GM21423 (cell line): ENCODE data around the gene ABCC11.
A peak's percentile ranks its signal among the peaks of the same experiment; 100 is the strongest.

Experiments
- ATAC-seq: cut with Tn5 transposase; IDR thresholded peaks from one replicate; pipeline ENCODE4 v1.9.1; 2021; ENCODE audit warnings: mild to moderate bottlenecking, moderate library complexity; ENCODE audit not compliant: unreplicated experiment

Gene ABCC11

DNA sequence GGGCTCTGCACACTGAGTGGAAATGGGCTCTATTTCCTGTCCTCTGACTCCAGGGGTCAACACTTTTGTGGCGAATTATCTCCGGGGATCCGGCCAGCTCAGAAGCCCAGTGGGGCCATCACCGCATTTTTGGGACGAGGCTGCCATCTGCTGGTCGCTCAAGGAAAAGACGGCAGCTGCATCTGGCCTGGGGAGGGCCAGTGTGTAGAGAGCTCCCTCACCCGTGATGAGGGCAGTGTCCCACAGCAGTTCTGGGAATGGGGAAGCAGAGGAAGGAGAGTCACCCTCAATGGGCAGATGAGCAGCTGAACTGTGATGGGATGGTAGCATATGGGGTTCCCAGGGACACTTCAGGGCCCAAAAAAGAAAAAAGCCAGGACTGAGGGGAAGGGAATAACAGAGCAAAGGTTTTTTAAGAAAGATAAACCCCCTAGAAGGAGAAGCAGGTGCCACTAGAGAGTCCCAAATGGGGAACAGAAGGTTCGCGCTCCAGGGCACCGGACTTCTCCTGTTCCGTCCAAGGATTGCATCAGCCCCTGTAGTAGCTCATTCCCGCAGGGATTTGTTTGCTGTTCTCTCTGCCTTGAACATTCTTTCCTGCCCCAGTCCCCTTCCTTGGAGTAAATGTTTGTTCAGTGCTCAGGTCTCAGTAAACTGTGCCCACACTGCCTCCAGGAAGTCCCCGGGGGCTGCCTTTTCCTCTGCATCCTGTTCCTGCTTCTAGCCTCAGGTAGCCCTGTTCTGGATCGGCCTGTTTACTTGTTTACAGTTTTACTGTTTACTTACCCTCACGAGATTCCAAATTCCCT is 82.2 kb downstream of the ABCC11 start:
- ATAC-seq = peak; percentile 85

DNA sequence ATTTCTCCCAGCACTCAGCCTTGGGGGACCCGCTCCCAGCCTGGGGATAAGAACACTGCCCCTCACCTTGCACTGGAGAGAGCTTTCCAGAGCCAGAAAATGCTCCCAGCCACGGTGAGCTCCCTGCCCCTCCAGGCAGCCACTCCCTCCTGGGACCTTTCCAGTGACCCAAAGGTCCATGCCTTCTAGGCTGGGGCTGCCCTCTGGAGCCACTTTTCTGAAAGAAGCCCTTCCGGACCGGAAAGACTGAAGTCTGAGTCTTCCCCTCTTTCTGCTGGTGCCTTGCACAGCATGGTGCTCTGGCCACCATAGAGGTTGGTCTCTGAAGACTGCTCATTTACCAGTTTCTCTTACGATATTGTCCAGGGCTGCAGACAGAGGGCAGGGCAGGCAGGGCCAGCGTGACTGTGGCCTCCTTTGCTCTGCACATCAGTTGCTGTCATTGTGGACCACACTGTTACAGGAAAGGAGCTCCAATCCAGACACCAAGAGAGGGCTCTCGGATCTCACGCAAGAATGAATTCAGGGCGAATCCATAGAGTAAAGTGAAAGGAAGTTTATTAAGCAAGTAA is 84.4 kb downstream of the ABCC11 start:
- ATAC-seq = no peak

GRCh38 chr16:48161906-48162305 is 85.4 kb downstream of the ABCC11 start:
- ATAC-seq = no peak

DNA sequence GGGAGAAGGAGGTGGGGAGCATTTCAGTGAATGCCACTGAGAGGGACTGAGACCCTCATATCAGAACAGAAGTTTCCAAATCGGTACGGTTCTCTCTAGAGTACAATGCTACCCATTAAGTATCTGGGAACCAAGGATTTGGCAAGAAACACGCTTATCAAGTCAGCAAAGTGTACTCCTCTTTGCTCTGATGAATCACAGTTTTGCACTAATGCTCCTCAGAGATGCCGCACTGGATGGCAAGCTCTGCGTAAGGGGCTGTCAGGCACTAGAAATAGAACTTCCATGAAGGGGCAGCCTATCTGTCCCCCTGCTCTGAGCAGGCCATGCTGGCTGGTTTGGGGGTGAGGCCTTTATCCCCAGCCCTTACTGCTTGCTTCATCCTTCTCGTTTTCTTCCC is 86.8 kb downstream of the ABCC11 start:
- no peak for ATAC-seq

- peak; percentile 83 for ATAC-seq
Measured at GRCh38 chr16:48158296-48158695, 89.0 kb downstream of the ABCC11 start.

DNA sequence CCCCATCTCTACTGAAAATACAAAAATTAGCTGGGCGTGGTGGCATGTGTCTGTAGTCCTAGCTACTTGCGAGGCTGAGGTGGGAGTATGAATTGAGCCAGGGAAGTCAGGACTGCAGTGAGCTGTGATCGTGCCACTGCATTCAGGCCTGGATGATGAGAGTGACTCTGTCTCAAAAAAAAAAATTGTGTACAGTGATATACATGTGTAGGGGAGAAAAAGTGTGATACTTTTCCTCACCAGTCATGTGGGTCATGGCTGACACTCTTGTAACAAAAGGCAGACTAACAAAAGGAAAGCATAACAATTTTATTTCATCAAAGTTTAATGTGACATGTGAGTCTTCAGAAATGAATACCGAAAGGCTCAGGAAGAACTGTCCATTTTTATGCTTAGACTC is 89.5 kb downstream of the ABCC11 start:
- no peak for ATAC-seq

DNA sequence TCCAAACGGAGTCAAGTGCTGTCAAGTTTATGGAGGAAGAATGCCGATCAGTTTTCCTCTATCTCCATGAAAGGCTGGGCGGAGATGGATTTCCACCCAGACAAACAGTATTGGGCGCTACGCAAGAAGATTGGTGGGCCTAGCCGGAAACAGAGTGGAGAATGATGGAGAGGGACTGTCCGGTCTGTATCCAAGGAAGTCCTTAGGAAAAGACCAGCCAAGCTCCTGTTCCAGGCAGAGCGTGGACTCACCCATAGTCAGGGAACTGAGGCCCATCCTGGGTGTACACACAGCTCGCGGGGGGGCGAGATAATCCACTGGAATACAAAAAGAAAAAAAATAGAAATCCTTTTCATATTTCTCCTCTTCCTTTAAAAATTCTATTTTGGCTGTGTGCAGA is 90.0 kb downstream of the ABCC11 start:
- no peak for ATAC-seq

DNA sequence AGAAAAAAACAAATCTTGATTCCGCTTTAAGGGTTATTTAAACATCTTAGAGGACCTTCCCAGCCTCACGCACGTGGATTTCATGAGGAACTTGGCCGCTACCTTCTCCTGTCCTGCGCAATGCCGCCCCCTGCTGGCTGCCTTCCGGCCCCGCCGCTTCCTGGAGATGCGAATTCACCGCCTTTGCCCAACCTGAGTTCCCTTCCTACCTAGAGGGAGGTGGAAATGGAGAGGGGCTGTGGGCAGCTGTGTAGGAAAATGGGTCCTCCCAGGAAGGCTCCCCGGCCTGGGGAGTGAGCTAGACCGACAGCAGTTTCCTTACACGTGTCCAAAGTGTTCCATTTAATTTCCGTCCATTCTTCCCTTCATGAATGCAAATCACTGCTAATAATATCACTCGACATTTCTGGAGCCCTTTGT is 90.5 kb downstream of the ABCC11 start:
- ATAC-seq = no peak

DNA sequence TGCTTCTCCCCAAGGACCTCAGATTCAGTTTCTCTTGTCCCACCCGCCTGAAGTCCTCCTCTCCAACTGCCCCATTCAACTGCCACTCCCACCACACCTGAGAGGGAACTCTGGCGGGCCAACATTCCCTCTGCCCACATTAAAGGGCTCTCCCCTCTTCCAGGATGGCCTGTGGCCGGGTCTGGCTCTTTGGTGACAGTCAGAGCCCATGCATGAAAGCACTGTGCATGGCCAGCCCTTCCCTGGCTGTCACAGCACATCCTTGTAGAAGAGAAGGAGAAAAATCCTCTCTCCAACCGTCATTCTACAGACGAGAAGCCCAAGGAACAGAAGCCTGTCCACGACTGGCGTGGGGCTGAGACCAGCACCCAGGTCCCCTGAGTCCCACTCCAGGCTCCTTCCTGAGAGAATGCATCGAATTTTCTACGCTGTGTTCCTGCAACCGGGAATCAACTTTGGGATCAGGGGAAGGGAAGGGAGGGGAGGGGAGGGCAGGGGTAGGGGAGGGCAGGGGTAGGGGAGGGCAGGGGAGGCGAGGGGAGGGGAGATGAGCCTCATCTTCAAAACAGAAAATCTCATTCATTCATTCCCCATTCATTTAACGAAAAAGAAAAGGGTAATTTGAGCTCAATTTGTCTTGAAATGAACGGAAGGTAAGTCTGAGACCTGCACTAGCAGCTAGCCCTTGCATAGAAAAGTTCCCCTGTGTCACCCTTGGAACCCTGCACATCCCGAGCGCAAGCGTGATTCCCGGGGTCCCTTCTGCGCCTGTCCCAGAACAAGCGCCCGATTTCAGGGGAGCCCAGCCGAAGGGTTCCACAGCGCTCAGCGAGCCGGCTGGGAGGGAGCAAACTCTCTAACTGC is 91.2 kb downstream of the ABCC11 start, which contains the start of gene ABCC12:
TSS of gene ABCC12 (minus strand) at position 68 of the 864 bp plus-strand sequence. CDS start 9,569 bp downstream, outside the sequence.
- ATAC-seq = no peak

GRCh38 chr16:48153774-48154173 is 93.6 kb downstream of the ABCC11 start:
- ATAC-seq = no peak

GRCh38 chr16:48152226-48152625 is 95.1 kb downstream of the ABCC11 start:
- no peak for ATAC-seq

DNA sequence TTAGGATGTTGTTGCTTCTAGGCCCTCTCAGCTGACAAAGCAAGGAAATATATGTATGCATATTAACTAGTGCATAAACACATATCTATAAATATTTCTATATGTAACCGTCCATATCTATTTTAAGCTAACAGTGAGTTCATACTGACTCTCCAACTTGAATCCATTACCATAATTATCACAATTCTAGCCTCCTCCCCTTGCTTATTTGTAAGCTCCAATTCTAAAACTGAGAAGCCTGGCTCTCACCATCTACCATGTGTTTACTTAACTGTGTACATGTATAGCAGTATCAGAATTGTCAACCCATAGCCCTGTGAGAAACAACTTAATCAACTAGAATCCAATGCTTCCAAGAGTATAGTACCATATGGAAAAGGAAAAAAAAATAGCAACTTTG is 96.6 kb downstream of the ABCC11 start:
- no peak for ATAC-seq

DNA sequence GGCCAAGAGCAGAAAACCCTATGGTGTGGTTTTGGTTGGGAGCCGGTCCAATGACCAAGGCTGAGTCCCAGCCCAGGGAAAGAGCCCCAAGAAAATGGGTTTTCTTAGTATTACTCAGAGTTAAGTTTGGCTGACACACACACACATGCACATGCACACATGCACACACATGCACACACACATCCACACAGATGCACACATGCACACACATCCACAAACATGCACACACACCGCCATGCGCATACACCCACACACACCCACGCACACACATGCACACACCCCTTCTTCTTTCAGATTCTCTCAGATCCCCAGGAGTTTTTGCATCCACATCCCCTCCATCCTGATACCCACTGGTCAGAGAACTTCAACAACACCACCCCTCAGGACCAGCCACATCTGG is 100.6 kb downstream of the ABCC11 start:
- ATAC-seq = no peak

DNA sequence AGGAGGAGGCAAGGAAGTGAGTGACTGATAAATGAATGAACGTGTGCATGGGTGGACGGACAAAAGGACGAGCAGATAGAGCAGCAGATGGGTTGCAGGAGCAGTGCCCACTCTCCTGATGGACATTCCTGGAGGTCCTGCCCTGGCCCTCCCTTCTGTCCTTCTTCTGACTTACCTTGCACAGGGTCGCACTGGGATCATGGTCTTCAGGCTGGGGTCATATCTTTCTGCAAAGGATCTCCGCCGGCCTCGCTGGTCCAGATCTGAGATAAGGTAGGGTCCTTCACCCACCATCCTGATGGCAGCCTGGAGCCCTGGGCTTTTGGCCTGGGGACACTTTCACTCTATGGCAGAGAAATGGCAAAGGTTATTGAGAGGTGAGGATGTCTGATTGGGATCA is 101.2 kb downstream of the ABCC11 start:
- ATAC-seq = no peak

DNA sequence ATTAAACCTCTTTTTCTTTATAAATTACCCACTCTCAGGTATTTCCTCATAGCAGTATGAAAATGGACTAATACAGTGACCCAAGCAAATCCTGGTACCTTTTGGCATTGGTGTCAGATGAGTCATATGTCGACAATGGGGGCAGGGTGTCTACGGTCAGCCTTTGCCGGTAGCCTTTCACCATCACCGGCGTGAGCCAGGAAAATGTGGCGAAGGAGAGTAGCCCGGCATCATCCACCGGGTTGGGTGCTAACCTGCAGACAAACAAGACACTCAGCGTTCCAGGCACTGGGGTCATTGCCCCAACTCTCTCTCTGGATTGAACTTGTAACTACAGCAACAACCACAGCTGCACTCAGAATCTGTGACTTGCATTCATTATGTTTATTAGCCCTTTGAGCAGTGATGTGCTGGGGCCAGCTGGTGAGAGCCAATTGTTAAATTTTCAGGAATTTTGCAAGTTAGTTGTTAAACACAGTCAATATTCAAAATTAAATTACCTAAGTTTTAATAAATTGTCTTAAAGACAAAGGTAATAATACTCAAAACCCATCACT is 103.4 kb downstream of the ABCC11 start:
- no peak for ATAC-seq

GRCh38 chr16:48140821-48141220 is 106.5 kb downstream of the ABCC11 start:
- ATAC-seq = no peak

GRCh38 chr16:48139517-48139916 is 107.8 kb downstream of the ABCC11 start:
- no peak for ATAC-seq

DNA sequence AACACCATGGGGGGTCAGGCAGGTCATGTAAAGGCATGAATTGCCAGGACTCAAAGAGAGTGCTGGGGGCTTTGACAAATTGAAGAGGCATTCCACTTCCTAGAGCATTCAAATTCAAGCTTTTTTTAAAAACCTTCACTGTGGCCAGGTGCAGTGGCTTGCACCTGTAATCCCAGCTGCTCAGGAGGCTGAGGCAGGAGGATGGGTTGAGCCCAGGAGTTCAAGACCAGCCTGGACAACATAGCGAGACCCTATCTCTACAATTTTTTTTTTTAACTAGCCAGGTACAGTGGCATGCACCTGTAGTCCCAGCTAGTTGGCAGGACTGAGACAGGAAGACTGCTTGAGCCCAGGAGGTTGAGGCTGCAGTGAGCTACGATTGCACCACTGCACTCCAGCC is 108.8 kb downstream of the ABCC11 start:
- ATAC-seq = no peak

GRCh38 chr16:48137822-48138221 is 109.5 kb downstream of the ABCC11 start:
- ATAC-seq = no peak

DNA sequence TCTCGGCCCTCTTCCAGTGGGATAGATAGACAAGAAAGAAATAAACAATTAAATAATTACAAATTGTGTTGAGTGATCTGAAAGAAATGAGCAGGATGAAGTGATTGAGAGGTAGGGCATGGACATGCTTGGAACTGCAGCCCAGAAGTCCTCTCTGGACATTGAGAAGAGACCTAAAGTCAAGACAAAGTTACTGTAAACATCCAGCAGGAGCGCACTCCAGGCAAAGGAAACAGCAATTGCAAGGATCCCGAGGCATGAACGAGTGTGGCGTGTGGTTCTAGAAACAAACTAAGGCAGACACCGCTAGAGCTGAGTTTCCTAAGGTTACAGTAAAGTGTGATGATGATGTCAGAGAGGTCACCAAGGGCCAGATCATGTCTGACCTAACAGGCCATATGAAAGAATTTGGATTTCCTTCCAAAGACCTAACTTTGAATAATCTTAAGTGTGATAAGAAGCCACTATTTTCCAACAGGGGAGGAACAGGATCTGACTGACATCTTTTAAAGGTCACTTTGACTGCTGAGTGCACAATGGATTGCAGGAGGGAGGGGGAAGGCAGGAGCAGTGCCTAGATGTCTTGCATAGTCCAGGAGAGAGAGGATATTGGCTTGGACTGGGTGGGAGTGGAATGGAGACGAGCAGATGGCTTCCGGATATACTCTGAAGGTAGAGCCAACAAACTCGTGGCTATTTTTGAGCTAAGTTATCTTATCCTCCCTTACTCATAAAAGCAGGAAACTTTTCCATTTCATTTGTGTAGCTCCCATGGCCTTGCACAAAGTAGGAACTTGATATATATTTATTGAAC is 110.6 kb downstream of the ABCC11 start:
- no peak for ATAC-seq
